ENCODE measurements around the gene C6orf132. TPM values are rescaled to one million over a fixed set of nuclear protein-coding genes. Genes with fewer than 3 reads are reported as not detected.

Gene C6orf132
- total and polyA plus RNA-seq, 10 of the 15 experiments (the other 5 are each of a cell fraction or from before 2014, with no cell fraction given) = 0.04 to 0.05 TPM; not detected in 8

- TF ChIP-seq MYC (IDR thresholded peaks at IDR 0.05; ENCODE audit: insufficient read depth, insufficient read length, insufficient replicate concordance, low read length, severe bottlenecking) = no peak
- TF ChIP-seq MTA3 (IDR thresholded peaks at IDR 0.05; ENCODE audit: borderline replicate concordance, low read length) = no peak
- no peak for TF ChIP-seq CREB1 (IDR thresholded peaks at IDR 0.05; ENCODE audit: low read depth)
Observed at GRCh38 chr6:42088101-42088591, 54.3 kb downstream of the C6orf132 start (continued).

GRCh38 chr6:42086046-42087035, 56.1 kb downstream of the C6orf132 start:
- ChIA-PET CTCF (interaction anchor here (0.5 to 1.7 kb wide), 3 partner anchors 12 to 251 kb away, joined by 3 to 4 read pairs (median 3); no protein-coding TSS in a partner anchor), SMC1A (ENCODE audit: uncharacterized antibody, unreplicated experiment) (no interaction called here), POLR2A (no interaction called here), RAD21 (ENCODE audit: unreplicated experiment) (interaction anchor here (0.6 kb wide), 1 partner anchor 44 kb away, joined by 3 read pairs; no protein-coding TSS in a partner anchor)
- H3K4me1 ChIP-seq (ENCODE audit: control insufficient read depth, insufficient read depth, low read length) = no peaks in the 10 kb centered on the region
- H4K20me1 ChIP-seq (ENCODE audit: control insufficient read depth, insufficient read depth) = no peaks in the 10 kb centered on the region
- H3K4me3 ChIP-seq = no peak overlapping the region
- FAIRE-seq (no peak), ATAC-seq (no peak), DNase-seq (ENCODE audit: low read depth, low spot score) (no peak)
- H3K4me2 ChIP-seq (ENCODE audit: control insufficient read depth, insufficient read depth) = no peak overlapping the region
- no peak overlapping the region for H3K9ac ChIP-seq (ENCODE audit: control insufficient read depth, insufficient read depth, low read length)
- no peaks in the 10 kb centered on the region for H3K9me3 ChIP-seq (replicated peaks; ENCODE audit: control insufficient read depth, insufficient read depth, low read length)
- no TSS peak for BruUV-seq (replicated peaks)
- WGBS (ENCODE audit: insufficient coverage, insufficient replicate concordance, low lambda C conversion rate, missing lambda C conversion rate) = 93% methylated on average over 22 of the region's 22 CpGs
- H3K36me3 ChIP-seq (ENCODE audit: control insufficient read depth in 2 of 2, insufficient read depth in 2 of 2, low read length in 1 of 2) = no peaks in the 10 kb centered on the region
- intact Hi-C loops (cut with micrococcal nuclease; ENCODE audit: unreplicated experiment) = no loop called here
- no peaks in the 10 kb centered on the region for H3K27me3 ChIP-seq (replicated peaks in 1 of 2; ENCODE audit: control insufficient read depth in 2 of 2, insufficient read depth in 2 of 2, low read length in 1 of 2)
- in situ Hi-C loops (cut with MboI) = no loop called here
- no peak overlapping the region for H3K27ac ChIP-seq (ENCODE audit: control insufficient read depth, insufficient read depth)
- no peaks in the 10 kb centered on the region for H3K79me2 ChIP-seq (ENCODE audit: control insufficient read depth, insufficient read depth, low read length)
- TF ChIP-seq EZH2 (IDR thresholded peaks at IDR 0.05; ENCODE audit: borderline replicate concordance, control insufficient read depth, low read depth, low read length) (no peak), YY1 (IDR thresholded peaks at IDR 0.05; ENCODE audit: low read depth, low read length) (no peak)
- no peak overlapping the region for H2AFZ ChIP-seq (ENCODE audit: control insufficient read depth, low read depth, low read length)

Data from GM12878 (cell line).